Stimulated activated CD4-positive, alpha-beta T cell treated with anti-CD3 and anti-CD28 coated beads, Interleukin-12 subunit alpha, Interleukin-12 subunit beta, amount 100 ng/mL, for 4 hours (primary cell): Measurements from ENCODE around the gene AMFR.
"Not testable (repeated sequence)": the region's sequence is repeated elsewhere in the genome, so short reads cannot be mapped to it uniquely, and the experiment has no call there.

Experiments
- DNase-seq: peaks from one replicate; pipeline ENCODE4 v3.0.0-alpha.2; 2020

The AMFR gene

GRCh38 chr16:56423584-56424403 lies 1.6 kb downstream of the AMFR start:
- DNase-seq, result no peak

- no peak for DNase-seq
Measured at GRCh38 chr16:56422896-56423441, 2.4 kb downstream of the AMFR start.

- no peak for DNase-seq
Measured at GRCh38 chr16:56421976-56422669, 3.2 kb downstream of the AMFR start.

GRCh38 chr16:56421313-56421712 lies 4.0 kb downstream of the AMFR start:
- DNase-seq, result no peak

GRCh38 chr16:56420613-56421012 lies 4.7 kb downstream of the AMFR start:
- no peak for DNase-seq

- no peak for DNase-seq
Measured at GRCh38 chr16:56419740-56420548, 5.4 kb downstream of the AMFR start.

GRCh38 chr16:56417138-56417537 lies 8.2 kb downstream of the AMFR start:
- DNase-seq, result no peak

GRCh38 chr16:56415875-56416274 lies 9.5 kb downstream of the AMFR start:
- DNase-seq, result no peak

- DNase-seq, result no peak
Measured at GRCh38 chr16:56414366-56414765, 11.0 kb downstream of the AMFR start.

- no peak for DNase-seq
Measured at GRCh38 chr16:56413381-56413780, 12.0 kb downstream of the AMFR start.

- no peak for DNase-seq
Measured at GRCh38 chr16:56411624-56412023, 13.7 kb downstream of the AMFR start.

- no peak for DNase-seq
Measured at GRCh38 chr16:56411123-56411522, 14.2 kb downstream of the AMFR start.

GRCh38 chr16:56409195-56409594 lies 16.1 kb downstream of the AMFR start:
- no peak for DNase-seq

GRCh38 chr16:56408379-56409098 lies 16.8 kb downstream of the AMFR start:
- no peak for DNase-seq

GRCh38 chr16:56405977-56406672 lies 19.2 kb downstream of the AMFR start:
- DNase-seq, result no peak

- no peak for DNase-seq
Measured at GRCh38 chr16:56401482-56401881, 23.9 kb downstream of the AMFR start.

- no peak for DNase-seq
Measured at GRCh38 chr16:56400458-56400857, 24.9 kb downstream of the AMFR start.

- DNase-seq, result no peak
Measured at GRCh38 chr16:56399486-56399885, 25.9 kb downstream of the AMFR start.

GRCh38 chr16:56399047-56399446 lies 26.3 kb downstream of the AMFR start:
- DNase-seq, result no peak

- not testable (repeated sequence) for DNase-seq
Measured at GRCh38 chr16:56396724-56397123, 28.6 kb downstream of the AMFR start.

GRCh38 chr16:56389554-56389953 lies 35.8 kb downstream of the AMFR start:
- DNase-seq, result no peak

- no peak for DNase-seq
Measured at GRCh38 chr16:56388209-56388608, 37.1 kb downstream of the AMFR start.
